ENCODE data around the gene OR2A42. TPM values are rescaled to one million over a fixed set of nuclear protein-coding genes. Genes with fewer than 3 reads are reported as not detected.
"Not testable (repeated sequence)": the region's sequence is repeated elsewhere in the genome, so short reads cannot be mapped to it uniquely, and the experiment has no call there.

The OR2A42 gene, protein sequence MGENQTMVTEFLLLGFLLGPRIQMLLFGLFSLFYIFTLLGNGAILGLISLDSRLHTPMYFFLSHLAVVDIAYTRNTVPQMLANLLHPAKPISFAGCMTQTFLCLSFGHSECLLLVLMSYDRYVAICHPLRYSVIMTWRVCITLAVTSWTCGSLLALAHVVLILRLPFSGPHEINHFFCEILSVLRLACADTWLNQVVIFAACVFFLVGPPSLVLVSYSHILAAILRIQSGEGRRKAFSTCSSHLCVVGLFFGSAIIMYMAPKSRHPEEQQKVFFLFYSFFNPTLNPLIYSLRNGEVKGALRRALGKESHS
- total RNA-seq: not detected
- long read RNA-seq: 0 reads

DNA sequence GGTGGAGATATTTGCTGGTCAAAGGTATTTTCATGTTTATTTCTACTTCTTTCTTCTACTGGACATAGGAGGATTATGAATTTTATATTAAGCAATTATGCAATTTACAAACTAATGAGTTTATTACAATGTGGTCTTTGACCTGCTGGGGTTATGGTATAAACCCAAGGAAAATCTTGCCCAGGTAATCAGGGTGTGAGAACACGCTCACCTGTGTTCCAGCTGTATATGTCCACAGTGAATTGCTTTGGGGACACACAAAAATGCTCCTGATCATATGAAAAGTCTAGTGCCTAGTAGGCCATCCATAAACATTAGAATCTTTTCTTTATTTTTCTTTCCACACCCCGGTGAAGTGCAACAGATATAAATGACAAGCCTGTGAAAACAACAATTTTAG lies at the start of gene OR2A42:
Gene OR2A42, minus strand, starts transcription at position 241 of the 400 bp plus-strand sequence. CDS start 6,762 bp downstream, outside the sequence.
- ATAC-seq; intact Hi-C loops (cut with micrococcal nuclease); DNase-seq: not testable (repeated sequence)

DNA sequence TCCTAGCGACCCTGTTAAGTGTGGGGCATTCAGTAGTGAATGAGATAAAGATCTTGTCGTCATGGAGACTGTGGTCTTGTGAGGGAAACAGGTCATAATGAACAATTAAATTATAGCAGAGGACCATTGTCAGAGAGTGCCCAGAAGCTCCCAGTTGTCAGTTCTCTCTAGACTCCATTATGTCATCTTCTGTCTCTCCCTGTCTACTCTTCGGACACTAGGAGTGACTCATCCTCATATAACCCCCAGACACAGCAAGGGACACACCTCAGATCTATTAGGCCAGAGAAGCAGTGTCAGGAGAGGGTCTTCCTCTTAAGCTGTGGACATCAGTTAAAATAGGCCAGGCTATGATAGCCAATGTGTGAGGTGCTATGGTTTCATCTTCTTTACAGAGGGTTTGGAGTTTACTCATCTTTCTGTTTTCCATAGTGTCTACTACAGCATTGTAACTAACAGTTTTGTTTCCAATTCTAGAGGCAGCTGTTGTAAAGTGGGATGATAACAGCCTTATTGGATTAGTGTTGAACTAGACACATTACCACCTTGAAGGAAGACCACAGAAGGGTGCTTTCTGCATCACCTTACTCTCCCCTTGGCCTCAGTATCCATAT lies 47.9 kb upstream of the OR2A42 start:
- not testable (repeated sequence) for ATAC-seq

DNA sequence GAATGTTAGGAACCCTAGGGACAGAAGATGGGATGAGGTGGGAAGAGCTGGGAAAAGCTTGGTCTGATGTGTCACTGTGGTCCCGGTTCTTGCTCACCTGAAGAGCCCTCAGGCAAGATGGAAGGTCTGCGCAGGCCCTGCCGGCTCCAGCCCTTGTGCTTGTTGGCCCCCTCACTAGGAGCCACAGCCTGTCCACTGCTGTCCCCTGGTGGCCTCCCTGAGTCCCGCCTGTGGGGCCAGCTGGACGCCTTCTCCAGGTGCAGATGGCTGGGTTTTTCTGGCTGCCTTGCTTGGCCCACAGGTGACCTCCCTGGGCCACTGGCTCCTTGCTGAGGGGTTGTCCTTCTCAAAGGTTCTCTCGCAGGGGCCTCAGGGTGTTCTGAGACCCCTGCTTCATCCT lies 44.3 kb upstream of the OR2A42 start:
- DNase-seq; ATAC-seq; intact Hi-C loops (cut with micrococcal nuclease): not testable (repeated sequence)

More for the DNA sequence above, 47.9 kb upstream of the OR2A42 start:
- DNase-seq; intact Hi-C loops (cut with micrococcal nuclease): not testable (repeated sequence)

DNA sequence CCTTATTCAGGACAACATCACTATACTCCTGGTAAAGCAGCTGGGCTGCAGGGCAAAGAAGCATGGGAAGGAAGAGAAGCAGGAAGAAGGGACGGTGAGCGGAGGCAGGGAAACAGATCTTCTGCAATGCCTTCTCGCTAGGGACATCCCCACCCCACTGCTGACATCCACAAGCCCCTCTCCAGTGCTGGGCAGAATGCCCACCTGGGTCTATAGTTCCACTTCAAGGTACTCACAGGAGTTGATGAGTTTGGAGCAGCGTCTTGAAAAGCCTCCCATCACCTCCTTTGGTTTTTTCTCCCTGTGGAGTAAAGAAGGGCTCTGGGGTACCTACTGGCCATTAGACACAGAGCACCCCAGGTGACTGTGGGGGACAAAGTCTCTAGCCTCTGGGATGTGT lies 43.1 kb upstream of the OR2A42 start:
- DNase-seq; intact Hi-C loops (cut with micrococcal nuclease); ATAC-seq: not testable (repeated sequence)

DNA sequence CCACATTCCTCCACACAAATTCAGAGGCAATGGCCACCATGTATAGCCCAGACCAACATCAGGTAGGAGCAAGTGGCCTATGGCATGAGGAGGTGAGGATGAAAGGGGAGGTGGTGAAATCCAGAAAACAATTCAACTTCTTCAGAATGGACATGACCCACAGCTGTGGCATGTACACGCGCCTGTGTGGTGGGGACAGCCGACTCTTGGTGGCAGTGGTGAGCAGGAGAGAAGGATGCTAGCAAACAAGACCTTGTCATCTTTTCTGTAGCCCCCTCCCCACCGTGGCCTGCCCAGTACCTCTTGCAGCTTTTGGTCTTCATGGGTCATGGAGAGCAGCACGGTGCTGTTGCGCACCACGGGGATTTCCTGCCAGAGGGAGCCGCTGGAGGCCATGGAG lies 42.6 kb upstream of the OR2A42 start:
- DNase-seq; ATAC-seq; intact Hi-C loops (cut with micrococcal nuclease): not testable (repeated sequence)

DNA sequence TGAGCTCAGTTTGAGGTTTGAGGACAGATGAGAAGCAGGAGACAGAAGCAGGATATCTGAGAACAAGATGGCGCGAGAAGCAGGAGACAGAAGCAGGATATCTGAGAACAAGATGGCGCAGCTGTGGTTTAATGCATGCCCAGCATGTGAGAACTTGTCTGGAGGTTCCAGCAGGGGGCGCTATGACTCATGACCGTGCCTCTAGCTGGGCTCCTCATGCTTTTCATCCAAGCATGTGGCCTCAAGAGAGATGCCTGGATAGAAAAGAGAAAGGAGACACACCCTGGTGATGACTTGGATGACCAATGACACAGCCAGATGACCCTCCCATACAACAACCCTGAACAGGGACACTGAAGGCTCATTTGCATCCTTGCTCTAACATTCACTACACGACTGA lies 40.6 kb upstream of the OR2A42 start:
- DNase-seq; ATAC-seq; intact Hi-C loops (cut with micrococcal nuclease): not testable (repeated sequence)

DNA sequence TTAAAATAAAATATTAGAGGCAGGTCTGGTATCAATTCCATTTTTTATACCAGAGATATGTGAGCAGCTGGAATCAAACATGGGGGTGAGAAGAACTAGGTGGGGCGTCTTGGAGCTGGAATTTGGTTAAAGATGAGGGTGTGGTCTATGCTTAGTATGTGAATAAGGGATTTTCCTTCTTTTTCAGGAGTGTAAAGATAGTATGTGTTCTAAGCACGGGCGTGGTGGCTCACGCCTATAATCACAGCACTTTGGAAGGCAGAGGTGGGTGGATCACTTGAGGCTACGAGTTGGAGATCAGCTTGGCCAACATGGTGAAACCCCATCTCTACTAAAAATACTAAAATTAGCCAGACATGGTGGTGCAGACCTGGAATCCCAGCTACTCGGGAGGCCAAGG lies 35.9 kb upstream of the OR2A42 start:
- DNase-seq; intact Hi-C loops (cut with micrococcal nuclease); ATAC-seq: not testable (repeated sequence)

DNA sequence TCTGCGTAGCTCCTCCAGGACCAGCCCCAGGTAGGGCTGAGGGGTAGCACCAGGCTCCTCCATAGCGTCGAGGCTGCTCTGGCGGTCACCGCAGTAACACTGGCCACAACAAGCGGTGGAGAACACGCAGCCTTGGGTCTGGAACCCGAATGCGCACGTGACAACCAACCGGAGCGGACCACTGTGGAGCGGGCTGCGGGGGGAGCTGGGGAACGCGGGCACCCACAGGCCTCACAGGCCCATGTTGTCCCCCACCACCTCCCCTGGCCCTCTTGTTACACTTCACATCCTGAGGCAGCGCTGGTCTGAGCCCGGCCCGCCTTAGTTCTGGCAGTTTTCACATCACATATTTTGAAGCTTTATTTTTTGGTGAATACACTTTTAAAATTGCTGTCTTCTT lies 29.8 kb upstream of the OR2A42 start, which contains the start of gene CTAGE8:
Gene CTAGE8, minus strand, starts transcription at position 101 of the 400 bp plus-strand sequence. Its CDS starts 38 bp downstream, at position 63.
- ATAC-seq; intact Hi-C loops (cut with micrococcal nuclease); DNase-seq: not testable (repeated sequence)

DNA sequence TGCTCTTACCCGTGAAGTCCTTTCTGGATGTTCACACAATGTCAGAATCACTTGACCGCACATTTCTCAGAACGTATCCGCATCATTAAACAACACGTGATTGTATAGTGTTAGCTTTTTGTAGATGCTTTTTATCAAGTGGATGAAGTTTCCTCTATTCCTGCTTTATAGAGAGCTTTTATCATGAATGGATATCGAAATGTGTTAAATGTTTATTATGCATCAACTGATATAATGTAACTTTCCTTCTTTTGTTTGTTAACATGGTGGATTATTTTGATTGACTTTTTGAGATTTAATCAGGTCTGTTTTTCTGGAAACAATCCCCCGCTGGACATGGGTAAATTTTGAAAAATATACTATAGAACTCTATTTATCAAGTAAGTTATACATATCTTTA lies 25.3 kb upstream of the OR2A42 start, which contains the start of gene OR2A7:
Gene OR2A7, minus strand, starts transcription at position 101 of the 400 bp plus-strand sequence. CDS start 5,164 bp downstream, outside the sequence.
- DNase-seq; ATAC-seq; intact Hi-C loops (cut with micrococcal nuclease): not testable (repeated sequence)

DNA sequence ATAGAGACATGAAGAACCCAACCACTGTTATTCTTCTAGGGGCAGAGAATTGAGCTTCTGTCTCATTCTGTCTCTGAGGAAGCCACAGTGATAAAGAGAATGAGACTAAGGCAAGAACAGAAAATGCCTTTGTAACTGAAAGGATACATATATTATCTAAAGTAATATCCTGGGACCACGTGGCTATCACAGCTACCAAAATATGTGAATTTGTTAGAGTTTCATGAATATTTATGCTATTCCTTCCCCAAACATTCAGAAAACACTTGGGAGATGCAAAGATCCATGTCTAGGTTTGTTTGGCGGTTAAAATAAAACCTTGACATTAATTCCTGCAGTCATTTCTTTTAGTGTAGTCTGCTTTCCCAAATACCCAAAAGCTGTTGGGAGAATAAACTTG lies 22.7 kb upstream of the OR2A42 start:
- ATAC-seq; DNase-seq; intact Hi-C loops (cut with micrococcal nuclease): not testable (repeated sequence)

DNA sequence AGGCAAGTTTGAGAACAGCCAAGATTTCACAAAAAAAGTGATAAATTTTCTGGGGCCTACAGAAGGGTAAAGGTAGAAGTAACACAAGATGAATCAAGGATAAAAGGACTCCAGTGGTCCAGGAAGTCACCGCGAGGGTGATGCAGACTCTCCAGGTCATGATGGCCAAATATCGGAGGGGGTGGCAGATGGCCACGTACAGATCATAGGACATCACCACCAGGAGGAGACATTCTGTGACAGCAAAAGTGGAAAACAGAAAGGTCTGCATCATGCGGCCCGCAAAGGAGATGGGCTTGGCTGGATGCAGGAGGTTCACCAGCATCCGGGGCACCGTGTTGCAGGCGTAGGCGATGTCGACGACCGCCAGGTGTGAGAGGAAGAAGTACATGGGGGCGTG lies 19.7 kb upstream of the OR2A42 start:
- intact Hi-C loops (cut with micrococcal nuclease); ATAC-seq; DNase-seq: not testable (repeated sequence)

DNA sequence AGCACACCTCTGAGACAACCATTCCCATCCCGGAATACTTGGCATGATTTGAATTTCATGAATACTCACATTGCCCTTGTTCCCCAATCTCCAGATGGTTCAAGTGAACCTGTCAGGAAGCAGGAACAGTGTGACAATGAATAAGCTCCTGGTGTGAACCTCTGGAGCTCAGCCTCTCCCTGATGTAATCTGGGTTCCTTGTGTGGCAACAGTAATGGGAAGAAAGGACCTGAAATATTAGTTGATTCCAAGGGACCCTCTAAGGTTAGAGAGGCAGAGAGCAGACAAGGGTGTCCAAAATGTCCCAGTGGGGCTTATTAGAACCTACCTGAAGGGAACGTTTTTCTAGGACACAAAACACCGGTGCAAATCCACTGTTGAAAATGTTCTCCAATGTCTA lies 16.7 kb upstream of the OR2A42 start:
- intact Hi-C loops (cut with micrococcal nuclease): no loop called here
- DNase-seq (no peak), ATAC-seq (no peak)

DNA sequence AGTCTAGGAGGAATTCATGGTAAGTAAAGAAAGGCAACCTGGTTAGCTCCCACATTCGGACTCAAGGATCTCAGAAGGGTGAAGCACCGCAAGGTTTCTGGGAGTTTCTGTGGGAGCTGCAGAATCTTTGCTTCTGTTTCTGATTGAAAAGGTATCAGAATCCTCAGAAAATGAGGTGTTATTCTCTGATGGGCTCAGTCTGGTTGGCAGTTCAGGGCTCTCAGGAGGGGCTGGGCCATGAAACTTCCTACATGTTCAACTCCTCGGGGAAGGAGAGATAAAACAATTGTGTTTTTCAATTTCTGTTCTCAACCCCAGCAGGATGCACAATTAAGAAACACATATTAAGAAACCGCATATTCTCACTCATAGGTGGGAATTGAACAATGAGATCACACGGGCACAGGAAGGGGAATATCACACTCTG lies 16.1 kb upstream of the OR2A42 start:
- ATAC-seq (no peak), DNase-seq (no peak)
- intact Hi-C loops (cut with micrococcal nuclease): no loop called here

DNA sequence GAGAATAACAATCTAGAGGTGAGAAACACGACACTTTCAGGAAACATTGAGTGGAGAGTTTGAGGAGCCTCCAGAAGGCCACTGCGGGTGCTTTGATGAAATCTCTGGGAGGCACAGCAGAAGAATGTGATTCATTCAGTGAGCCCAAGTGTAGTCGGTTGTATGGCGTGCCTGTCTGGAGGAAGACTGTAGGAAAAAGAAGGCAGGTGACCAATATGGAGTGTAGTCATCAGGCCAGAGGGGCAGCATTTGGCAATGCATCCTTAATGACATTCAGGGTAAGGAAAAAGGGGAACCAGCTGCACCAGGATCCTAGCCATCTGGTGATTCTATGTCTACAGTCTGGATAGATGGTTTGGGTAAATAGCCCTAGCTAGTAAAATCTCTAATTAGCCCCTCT lies 12.9 kb upstream of the OR2A42 start:
- intact Hi-C loops (cut with micrococcal nuclease); ATAC-seq; DNase-seq: not testable (repeated sequence)

DNA sequence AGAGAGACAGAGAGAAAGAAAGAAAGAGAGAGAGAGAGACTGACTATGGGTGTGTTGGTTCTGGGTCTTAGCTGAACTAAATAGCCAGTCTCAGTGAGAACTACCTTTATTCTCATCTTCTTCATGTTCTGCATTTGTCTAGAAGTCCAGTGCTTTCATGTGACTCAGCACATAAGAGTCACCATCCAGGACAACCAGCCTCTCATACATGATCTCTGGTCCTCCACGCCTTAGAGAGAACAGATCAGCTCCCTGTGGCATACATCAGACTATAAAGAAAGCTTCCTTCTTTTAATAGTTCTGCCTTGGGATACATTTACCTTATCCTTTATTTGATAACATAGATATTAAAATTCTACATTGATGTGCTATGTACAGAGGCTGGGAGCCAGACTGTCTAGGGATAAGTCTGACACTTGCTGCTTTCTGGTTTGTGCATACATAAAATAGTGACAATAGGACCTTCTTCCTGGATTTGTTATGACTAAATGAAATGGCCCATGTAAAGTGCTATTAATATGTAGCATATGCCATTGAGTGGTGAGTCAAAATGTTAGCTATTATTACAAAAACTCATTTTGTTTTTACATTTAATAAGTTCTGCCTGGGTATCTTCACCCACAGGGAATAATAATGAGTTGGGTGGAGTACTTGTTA lies 8.4 kb upstream of the OR2A42 start:
- DNase-seq; ATAC-seq; intact Hi-C loops (cut with micrococcal nuclease): not testable (repeated sequence)

DNA sequence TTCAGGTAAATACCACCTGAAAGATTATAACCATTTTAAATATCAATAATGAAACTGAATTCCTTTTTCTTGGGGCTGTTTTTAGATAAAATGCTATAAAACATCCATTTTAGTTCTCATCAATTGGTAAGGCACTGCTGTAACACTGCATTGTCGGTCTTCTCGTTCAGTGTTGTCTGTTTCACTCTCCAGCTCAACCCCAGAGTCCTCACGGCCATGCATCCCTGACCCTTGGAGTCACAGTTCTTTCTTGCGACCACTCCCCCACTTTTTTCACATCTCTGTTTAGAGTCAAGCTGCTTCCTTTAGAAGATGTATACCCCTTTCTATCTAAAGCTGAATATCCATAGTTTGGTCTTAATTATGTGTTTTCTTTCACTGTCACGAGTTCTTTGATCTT lies 7.6 kb upstream of the OR2A42 start:
- DNase-seq; intact Hi-C loops (cut with micrococcal nuclease); ATAC-seq: not testable (repeated sequence)

DNA sequence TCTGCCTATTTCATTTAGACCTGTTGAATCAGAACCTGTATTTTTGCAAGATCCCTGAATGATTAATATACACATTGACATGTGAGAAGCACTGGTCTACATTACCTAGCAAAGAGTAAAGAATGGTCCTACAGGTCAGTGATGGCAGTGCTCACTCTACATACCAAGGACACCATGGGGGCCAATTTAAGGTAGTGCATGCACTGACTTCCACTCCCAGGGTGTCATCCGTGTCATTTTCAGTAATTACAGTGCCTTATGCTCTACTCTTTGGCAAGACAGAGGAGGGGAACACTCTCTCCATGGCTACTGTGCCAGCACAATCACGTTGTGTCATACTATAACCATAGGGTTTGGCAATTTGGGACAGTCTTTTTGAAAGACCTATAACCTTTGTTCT lies 6.0 kb upstream of the OR2A42 start:
- DNase-seq; intact Hi-C loops (cut with micrococcal nuclease): not testable (repeated sequence)

DNA sequence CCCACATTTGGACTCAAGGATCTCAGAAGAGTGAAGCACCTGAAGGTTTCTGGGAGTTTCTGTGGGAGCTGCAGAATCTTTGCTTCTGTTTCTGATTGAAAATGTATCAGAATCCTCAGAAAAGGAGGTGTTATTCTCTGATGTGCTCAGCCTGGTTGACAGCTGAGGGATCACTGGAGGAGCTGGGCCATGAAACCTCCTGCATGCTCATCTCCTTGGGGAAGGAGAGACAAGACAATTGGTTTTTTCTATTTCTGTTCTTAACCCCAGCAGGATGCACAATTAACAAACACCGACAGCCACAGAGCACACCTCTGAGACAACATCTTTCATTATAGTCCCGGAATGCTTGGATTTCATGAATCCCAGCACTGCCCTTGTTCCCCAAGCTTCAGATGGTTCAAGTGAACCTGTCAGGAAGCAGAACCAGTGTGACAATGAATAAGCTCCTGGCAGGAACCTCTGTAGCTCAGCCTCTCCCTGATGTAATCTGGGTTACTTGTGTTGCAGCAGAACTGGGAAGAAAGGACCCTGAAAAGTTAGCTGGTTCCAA lies 799 bp downstream of the OR2A42 start:
- ATAC-seq; DNase-seq; intact Hi-C loops (cut with micrococcal nuclease): not testable (repeated sequence)

More for the DNA sequence above, 6.0 kb upstream of the OR2A42 start:
- not testable (repeated sequence) for ATAC-seq

DNA sequence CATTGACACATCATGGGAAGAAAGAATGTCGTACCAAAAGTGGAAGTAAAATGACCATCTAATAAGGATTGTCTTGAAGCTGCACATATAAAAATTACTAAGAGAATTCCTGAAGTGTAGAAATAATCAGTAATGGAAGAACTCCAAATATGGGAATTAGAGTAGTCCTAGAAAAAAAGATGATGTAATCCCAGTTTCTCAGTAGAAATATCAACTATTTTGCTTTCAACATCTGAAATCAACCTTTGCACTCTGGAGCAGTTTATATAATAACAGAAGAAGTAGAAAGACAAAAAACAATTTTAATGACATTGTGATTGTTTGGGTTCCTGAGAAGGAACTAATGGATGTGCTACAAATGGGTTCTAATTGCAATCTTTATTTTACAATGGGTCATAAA lies 6.4 kb downstream of the OR2A42 start:
- not testable (repeated sequence) for DNase-seq

More for the DNA sequence above, 6.4 kb downstream of the OR2A42 start:
- intact Hi-C loops (cut with micrococcal nuclease); ATAC-seq: not testable (repeated sequence)
